GM12892 (cell line): ENCODE data around the gene ADPRHL1.

ENCODE experiments used
- POLR2AphosphoS5 ChIP-seq: IDR thresholded peaks from 2 replicates; pipeline ENCODE4 v1.6.1; 2011; ENCODE audit warnings: low read depth, low read length, control low read depth
- TAF1 ChIP-seq: IDR thresholded peaks from 2 replicates; pipeline ENCODE4 v1.6.1; 2011; ENCODE audit warnings: low read depth, mild to moderate bottlenecking, control low read depth, low read length, borderline replicate concordance

GRCh38 chr13:113357529-113357928 is 95.8 kb downstream of the ADPRHL1 start:
- TF ChIP-seq TAF1 (no peak), POLR2AphosphoS5 (no peak)
